GM12878 (cell line): ENCODE measurements around the gene LHX6. TPM values are rescaled to one million over a fixed set of nuclear protein-coding genes. Genes with fewer than 3 reads are reported as not detected.

Experiments used
- ATAC-seq: fragments of 200-7000 bp; cut with Tn5 transposase; 3 replicates; pipeline ENCODE4 v1.9.1; 2020; ENCODE audit warnings: mild to moderate bottlenecking, moderate library complexity
- BruUV-seq: library from RNA; stranded (reverse); fragments of 400-500 nt; replicated peaks from 2 replicates; lab custom pipeline; 2021; lab: Mats Ljungman, UMichigan
- CTCF ChIA-PET: fragments of 300-600 bp; sonication (Branson Sonifier 250); formaldehyde crosslinking; extraction: SDS; loops from one replicate; lab custom pipeline; 2021; ENCODE audit warnings: inconsistent platforms; lab: Yijun Ruan, JAX
- POLR2A ChIA-PET: fragments of 350-600 bp; formaldehyde crosslinking; extraction: SDS; loops from one replicate; lab custom pipeline; 2021; ENCODE audit warnings: inconsistent platforms; lab: Charles Lee
- RAD21 ChIA-PET: fragments of 300-600 bp; sonication (Branson Sonifier 250); formaldehyde crosslinking; loops from one replicate; lab custom pipeline; 2023; ENCODE audit warnings: antibody characterized with exemption; ENCODE audit not compliant: unreplicated experiment; lab: Charles Lee
- SMC1A ChIA-PET: fragments of 300-600 bp; sonication (Branson Sonifier 250); formaldehyde crosslinking; loops from one replicate; lab custom pipeline; 2023; ENCODE audit not compliant: unreplicated experiment, uncharacterized antibody; lab: Charles Lee
- DNase-seq: peaks from one replicate; pipeline ENCODE4 v3.0.0-alpha.2; 2011; ENCODE audit warnings: low read depth, low spot score
- FAIRE-seq: peaks from 3 replicates; lab custom pipeline; 2011; peaks lifted over from hg19 to GRCh38; lab: Jason Lieb, UNC
- H2AFZ ChIP-seq: 2 replicates; pipeline ENCODE4 v1.6.0; 2011; ENCODE audit warnings: low read depth, low read length, control low read depth; ENCODE audit not compliant: control insufficient read depth
- H3K27ac ChIP-seq: 2 replicates; pipeline ENCODE4 v1.5.1; 2011; ENCODE audit warnings: control low read depth; ENCODE audit not compliant: control insufficient read depth, insufficient read depth
- H3K27me3 ChIP-seq, 2 experiments: replicated peaks in 1 of 2; 2 replicates each; pipeline versions ENCODE4 v1.6.0 to v1.6.1; 2011; ENCODE audit warnings: low read length in 1 of 2; ENCODE audit not compliant: control insufficient read depth in 2 of 2, insufficient read depth in 2 of 2
- H3K36me3 ChIP-seq, 2 experiments: 2 replicates each; pipeline ENCODE4 v1.5.1; 2011; ENCODE audit warnings: low read length in 1 of 2; ENCODE audit not compliant: control insufficient read depth in 2 of 2, insufficient read depth in 2 of 2
- H3K4me1 ChIP-seq: 2 replicates; pipeline ENCODE4 v1.6.1; 2011; ENCODE audit warnings: mild to moderate bottlenecking, low read length, moderate library complexity, mixed read lengths; ENCODE audit not compliant: control insufficient read depth, insufficient read depth
- H3K4me2 ChIP-seq: 2 replicates; pipeline ENCODE4 v1.6.0; 2011; ENCODE audit warnings: control low read depth; ENCODE audit not compliant: control insufficient read depth, insufficient read depth
- H3K4me3 ChIP-seq: fragments of 200-600 bp; sonication (generic); 2 replicates; pipeline ENCODE4 v1.5.1; 2016
- H3K79me2 ChIP-seq: 2 replicates; pipeline ENCODE4 v1.6.0; 2011; ENCODE audit warnings: low read length; ENCODE audit not compliant: control insufficient read depth, insufficient read depth
- H3K9ac ChIP-seq: 2 replicates; pipeline ENCODE4 v1.8.0; 2011; ENCODE audit warnings: low read length, control low read depth, mixed read lengths; ENCODE audit not compliant: control insufficient read depth, insufficient read depth
- H3K9me3 ChIP-seq: replicated peaks from 3 replicates; pipeline ENCODE4 v1.5.1; 2011; ENCODE audit warnings: mild to moderate bottlenecking, low read length; ENCODE audit not compliant: control insufficient read depth, insufficient read depth
- H4K20me1 ChIP-seq: 2 replicates; pipeline ENCODE4 v1.6.0; 2011; ENCODE audit not compliant: control insufficient read depth, insufficient read depth
- ATF7 ChIP-seq: fragments of 450-650 bp; IDR thresholded peaks from 2 replicates; pipeline ENCODE4 v1.6.1; 2016; ENCODE audit warnings: low read depth, mild to moderate bottlenecking
- KLF5 ChIP-seq: fragments of 450-650 bp; IDR thresholded peaks from 2 replicates; pipeline ENCODE4 v1.6.1; 2014; ENCODE audit warnings: mild to moderate bottlenecking; ENCODE audit not compliant: partially characterized antibody
- MXI1 ChIP-seq: fragments of 150-350 bp; IDR thresholded peaks from 2 replicates; pipeline ENCODE4 v1.6.1; 2011; ENCODE audit warnings: low read depth, mild to moderate bottlenecking, inconsistent platforms, low read length, improper control_type of control experiment
- NRF1 ChIP-seq: conservative IDR thresholded peaks from 2 replicates; pipeline ENCODE4 v1.6.1; 2011; ENCODE audit warnings: mild to moderate bottlenecking, low read depth, low read length, improper control_type of control experiment
- RBBP5 ChIP-seq: fragments of 200-600 bp; sonication (generic); conservative IDR thresholded peaks from 2 replicates; pipeline ENCODE4 v1.6.1; 2016
- RFX5 ChIP-seq: IDR thresholded peaks from 2 replicates; pipeline ENCODE4 v1.6.1; 2011; ENCODE audit warnings: low read depth, low read length, improper control_type of control experiment
- WGBS: methylation state at CpG from one replicate; pipeline ENCODE4 v1.1.6; 2016; ENCODE audit warnings: low lambda C conversion rate; ENCODE audit not compliant: insufficient replicate concordance, insufficient coverage; ENCODE audit errors: missing lambda C conversion rate; 5-methylcytosine and 5-hydroxymethylcytosine counted together
- in situ Hi-C: fragments of 300-500 bp; cut with MboI; formaldehyde crosslinking; loops from 9 replicates; pipeline ENCODE4 v1.14.3; 2018; ENCODE audit warnings: mixed read lengths
- intact Hi-C: fragments of 100-400 bp; cut with micrococcal nuclease; formaldehyde crosslinking; loops from one replicate; pipeline ENCODE4 v1.14.2; 2022; ENCODE audit not compliant: unreplicated experiment
- polyA plus RNA-seq, 11 experiments: library from polyadenylated mRNA; depleted of rRNA in 4 of 11; unstranded in 6 of 11; stranded (reverse) in 5 of 11; fragments of >200 nt; fragmentation: Nextera tagmentation in 4 of 11; fragmentation: Illumina TruSeq in 1 of 11; extraction: Ambion mirVana in 4 of 11; extraction: Trizol in 1 of 11; gene quantifications; 1 replicate in 1 of 11; 2 replicates in 10 of 11; pipeline versions ENCODE4 v1.2.1 to v1.2.3, GENCODE V29; 2011 to 2016; ENCODE audit warnings: inconsistent platforms in 2 of 11, missing spikeins in 2 of 11, low read depth in 1 of 11
- total RNA-seq, 4 experiments: library from RNA; depleted of rRNA in 3 of 4; stranded (reverse); fragments of >200 nt in 3 of 4; fragmentation: Illumina TruSeq in 1 of 4; extraction: Trizol in 1 of 4; gene quantifications; 2 replicates each; pipeline versions ENCODE4 v1.2.1 to v1.2.3, GENCODE V29; 2013 to 2021
- TF ChIP-seq, protein P1 (sequence below): fragments of 450-650 bp; conservative IDR thresholded peaks from 2 replicates; pipeline ENCODE4 v1.6.1; 2017; ENCODE audit warnings: mild to moderate bottlenecking, moderate library complexity

The LHX6 gene
- total and polyA plus RNA-seq, 10 of the 15 experiments (the other 5 are each of a cell fraction or from before 2014, with no cell fraction given): not detected

DNA sequence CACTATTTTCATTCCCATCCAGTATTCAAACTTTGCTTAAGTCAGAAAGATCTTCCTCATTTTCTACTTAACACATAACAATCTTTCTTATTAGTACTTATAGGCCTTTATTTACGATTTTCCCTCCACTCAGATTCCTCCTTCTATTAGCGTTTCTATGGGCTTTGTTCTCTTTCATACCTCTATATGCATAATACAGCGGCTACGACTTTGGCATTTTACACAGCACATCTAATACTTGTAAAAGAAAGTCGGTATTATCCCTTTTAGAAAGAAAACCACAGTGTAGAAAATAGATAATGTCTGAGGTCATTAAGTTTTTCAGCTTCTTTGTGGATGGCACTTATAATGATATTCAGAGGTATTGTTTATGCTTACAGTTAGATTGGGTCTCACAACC, 27.4 kb upstream of the LHX6 start:
- H3K36me3 ChIP-seq: peaks cover 2 to 28% of the 10 kb centered on the region in 2 experiments
- H3K27ac ChIP-seq: no peak overlapping the region
- intact Hi-C loops: no loop called here

DNA sequence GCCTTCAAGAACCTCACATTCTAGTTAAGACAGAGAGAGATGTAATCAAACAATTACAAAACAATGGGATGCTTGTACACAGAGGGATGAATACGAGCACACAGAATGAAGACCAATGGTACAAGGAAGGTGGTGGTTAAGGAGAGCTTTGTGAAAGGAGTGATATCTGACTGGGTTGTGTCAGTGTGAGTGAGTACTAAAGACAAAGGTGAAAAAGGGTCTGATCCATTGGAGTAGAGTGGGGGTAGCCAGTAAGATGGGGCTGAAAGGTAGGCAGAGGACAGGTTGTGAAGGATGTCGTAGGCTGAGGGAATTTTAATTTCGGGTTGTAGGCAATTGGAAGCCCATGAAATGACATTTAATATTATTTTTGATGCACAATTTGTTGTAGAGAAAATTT, 26.0 kb upstream of the LHX6 start:
- Histone ChIP-seq H3K36me3 (peaks cover 2 to 18% of the 10 kb centered on the region in 2 experiments; a peak in 3 of 4 replicates), H2AFZ (no peak overlapping the region), H4K20me1 (no peaks in the 10 kb centered on the region), H3K79me2 (no peaks in the 10 kb centered on the region; the same call in 1 of the 2 replicates), H3K4me1 (no peaks in the 10 kb centered on the region), H3K4me2 (no peak overlapping the region), H3K27me3 (no peaks in the 10 kb centered on the region), H3K9me3 (no peaks in the 10 kb centered on the region), H3K27ac (no peak overlapping the region), H3K4me3 (no peak overlapping the region), H3K9ac (no peak overlapping the region)
- ChIA-PET RAD21 (no interaction called here), SMC1A (no interaction called here), CTCF (interaction anchor here (1.1 kb wide), 1 partner anchor 156 kb away, joined by 3 read pairs; no protein-coding TSS in a partner anchor), POLR2A (no interaction called here)
- ATAC-seq (no peak), FAIRE-seq (peak; percentile 61), DNase-seq (no peak)
- no TSS peak for BruUV-seq
- intact Hi-C loops (no loop called here), in situ Hi-C loops (no loop called here)
- TF ChIP-seq, protein P1, sequence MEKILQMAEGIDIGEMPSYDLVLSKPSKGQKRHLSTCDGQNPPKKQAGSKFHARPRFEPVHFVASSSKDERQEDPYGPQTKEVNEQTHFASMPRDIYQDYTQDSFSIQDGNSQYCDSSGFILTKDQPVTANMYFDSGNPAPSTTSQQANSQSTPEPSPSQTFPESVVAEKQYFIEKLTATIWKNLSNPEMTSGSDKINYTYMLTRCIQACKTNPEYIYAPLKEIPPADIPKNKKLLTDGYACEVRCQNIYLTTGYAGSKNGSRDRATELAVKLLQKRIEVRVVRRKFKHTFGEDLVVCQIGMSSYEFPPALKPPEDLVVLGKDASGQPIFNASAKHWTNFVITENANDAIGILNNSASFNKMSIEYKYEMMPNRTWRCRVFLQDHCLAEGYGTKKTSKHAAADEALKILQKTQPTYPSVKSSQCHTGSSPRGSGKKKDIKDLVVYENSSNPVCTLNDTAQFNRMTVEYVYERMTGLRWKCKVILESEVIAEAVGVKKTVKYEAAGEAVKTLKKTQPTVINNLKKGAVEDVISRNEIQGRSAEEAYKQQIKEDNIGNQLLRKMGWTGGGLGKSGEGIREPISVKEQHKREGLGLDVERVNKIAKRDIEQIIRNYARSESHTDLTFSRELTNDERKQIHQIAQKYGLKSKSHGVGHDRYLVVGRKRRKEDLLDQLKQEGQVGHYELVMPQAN: no peak
- no peak for TF ChIP-seq RBBP5
- no peak for TF ChIP-seq ATF7
- TF ChIP-seq NRF1: no peak
- no peak for TF ChIP-seq MXI1
- 84% methylated on average over 3 of the region's 3 CpGs for WGBS

More for the DNA sequence above, 27.4 kb upstream of the LHX6 start:
- TF ChIP-seq, protein P1: no peak
- no peak for TF ChIP-seq KLF5
- TF ChIP-seq RFX5: no peak
- H3K4me1 ChIP-seq: no peaks in the 10 kb centered on the region
- no peak overlapping the region for H2AFZ ChIP-seq
- no TSS peak for BruUV-seq
- ChIA-PET POLR2A (no interaction called here), SMC1A (no interaction called here), RAD21 (no interaction called here), CTCF (interaction anchor here (1.0 kb wide), 2 partner anchors 9 to 14 kb away, joined by 3 to 5 read pairs; partner anchors contain the start of genes MRRF and RBM18)
- no peak for FAIRE-seq
- no peak overlapping the region for H3K4me3 ChIP-seq
- no peaks in the 10 kb centered on the region for H3K9me3 ChIP-seq
- H4K20me1 ChIP-seq: no peaks in the 10 kb centered on the region
- H3K4me2 ChIP-seq: no peak overlapping the region
- no peak for ATAC-seq
- 96% methylated on average over 5 of the region's 5 CpGs for WGBS
- no peaks in the 10 kb centered on the region; the same call in 1 of the 2 replicates for H3K79me2 ChIP-seq
- in situ Hi-C loops: no loop called here
- H3K9ac ChIP-seq: no peak overlapping the region
- H3K27me3 ChIP-seq: no peaks in the 10 kb centered on the region
- no peak for DNase-seq
